ENCODE data around the gene TLE4.

TLE4 gene

DNA sequence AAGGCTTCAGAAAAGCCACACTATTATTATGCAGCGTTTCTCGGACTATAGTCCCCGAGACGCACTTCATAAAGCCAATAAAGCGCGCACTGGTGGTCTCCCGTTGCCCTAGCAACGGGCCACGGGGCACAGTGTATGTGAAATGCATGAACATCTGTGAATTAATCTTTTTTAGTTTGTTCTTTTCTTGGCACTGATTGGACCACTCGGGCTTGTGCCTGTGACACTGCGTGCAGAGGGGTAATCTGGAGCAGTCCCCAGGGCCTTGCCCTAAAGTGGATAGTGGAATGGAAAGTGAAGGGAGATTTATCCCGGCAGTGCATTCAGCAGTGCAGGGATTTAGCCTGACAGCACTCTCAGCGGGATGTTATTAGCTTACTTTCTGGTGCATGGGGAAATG lies 92.1 kb downstream of the TLE4 start:
- DNase-seq (ENCODE audit: low read depth in 2 of 2), result no peak

DNA sequence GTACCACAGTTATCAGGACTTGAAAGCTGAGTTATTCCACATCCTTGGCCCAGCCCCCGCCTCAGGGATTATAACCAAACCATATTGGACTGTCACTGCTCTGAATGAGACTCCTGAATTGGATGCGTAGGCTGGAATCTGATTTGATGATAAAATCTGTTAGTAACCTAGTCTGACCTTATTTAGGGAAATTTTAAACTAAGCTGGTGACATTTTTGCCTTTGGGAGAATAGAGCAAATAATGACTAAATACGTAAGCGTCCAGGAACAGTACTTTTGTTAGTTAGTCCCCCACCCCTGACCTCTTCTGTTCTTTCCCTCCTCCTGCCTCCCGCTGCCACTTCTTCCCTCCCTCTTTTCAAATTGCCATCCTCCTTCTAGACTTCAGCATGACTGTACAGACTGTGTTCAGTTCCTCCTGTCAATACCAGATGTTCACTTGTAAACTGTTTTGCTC lies 92.6 kb downstream of the TLE4 start:
- DNase-seq (ENCODE audit: low read depth in 2 of 2), result no peak

DNA sequence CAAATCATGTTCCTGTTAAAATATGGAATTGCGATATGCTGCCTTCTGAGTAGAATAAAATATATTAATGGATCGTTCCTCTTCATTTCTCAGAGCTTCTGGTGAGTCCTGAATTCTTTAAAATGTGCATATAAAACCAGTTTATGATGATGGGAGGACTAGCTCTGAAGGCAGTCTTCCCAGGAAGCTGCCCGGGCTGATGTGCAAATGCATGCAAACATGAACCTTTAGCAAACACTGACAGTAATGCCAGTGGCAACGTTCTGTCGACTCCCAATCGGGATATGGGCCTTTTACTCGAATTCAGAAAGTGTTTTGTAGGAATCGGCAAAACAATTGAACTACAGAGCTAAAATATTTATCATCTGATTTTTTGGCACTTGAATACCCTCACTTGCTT lies 93.6 kb downstream of the TLE4 start:
- no peak for DNase-seq (ENCODE audit: low read depth in 2 of 2)

DNA sequence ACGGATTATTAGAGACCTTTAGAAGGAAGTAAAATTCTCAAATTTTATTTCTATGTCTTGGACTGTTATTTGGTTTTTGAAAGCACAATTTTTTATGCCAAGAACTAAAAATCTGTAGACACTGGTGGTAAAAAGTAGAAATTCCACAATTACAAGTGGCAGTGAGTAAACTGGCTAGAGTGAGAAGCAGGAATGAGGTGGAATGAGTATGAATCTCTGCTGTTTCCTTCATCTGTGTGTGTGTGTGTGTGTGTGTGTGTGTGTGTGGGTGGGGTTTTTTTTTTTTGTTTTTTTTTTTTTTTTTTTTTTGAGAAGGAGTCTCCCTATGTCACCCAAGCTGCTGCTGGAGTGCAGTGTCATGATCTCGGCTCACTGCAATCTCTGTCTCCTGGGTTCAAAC lies 94.2 kb downstream of the TLE4 start:
- no peak for DNase-seq (ENCODE audit: low read depth in 2 of 2)

DNA sequence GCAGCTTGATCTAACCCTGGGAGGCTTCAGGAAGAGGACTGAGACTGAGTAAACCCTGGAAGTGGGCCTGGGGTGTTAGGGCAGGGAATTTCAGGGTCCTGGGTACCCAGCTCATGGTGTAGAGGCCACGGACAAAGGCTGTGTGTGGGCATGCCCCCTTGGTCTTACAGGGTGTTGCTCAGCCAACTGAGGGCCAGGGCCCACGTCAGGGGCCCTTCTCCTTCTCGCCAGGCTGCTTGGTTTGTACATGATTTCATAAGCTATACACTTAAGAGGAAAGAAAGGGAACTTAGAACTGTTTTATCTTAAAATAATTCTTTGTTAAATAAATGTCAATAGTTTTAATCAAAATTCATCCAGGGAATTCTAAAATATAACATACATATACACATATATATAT lies 95.4 kb downstream of the TLE4 start:
- DNase-seq (ENCODE audit: low read depth in 2 of 2), result no peak

DNA sequence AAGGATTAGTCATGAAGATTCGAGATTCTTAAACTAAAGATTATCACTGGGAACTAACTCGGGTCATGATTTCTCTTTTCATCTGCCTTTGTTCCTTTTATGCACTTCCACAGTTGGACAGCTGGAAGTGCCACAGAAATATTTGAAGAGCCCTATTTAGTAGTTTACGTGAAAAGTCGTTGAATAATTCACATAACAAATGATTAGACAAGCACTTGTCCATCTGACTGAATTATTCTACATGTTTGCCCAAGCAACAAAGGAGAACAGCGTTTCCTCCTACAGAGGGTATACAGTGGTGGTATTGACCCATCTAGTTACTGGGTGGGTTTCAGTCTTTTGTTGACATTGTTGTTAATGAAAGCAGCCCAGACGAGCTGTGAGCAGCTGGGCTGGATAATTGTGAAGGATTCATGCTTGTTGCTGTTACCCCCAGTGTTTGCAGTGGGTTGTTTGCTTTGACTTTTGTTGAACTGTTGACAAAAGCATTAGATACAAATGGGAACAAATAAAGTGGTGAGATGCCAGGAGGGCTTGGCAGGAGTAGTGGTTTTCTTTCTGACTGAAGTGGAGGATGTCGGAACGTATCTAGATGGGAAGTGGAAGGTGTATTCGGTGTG lies 96.2 kb downstream of the TLE4 start:
- no peak for DNase-seq (ENCODE audit: low read depth in 2 of 2)

DNA sequence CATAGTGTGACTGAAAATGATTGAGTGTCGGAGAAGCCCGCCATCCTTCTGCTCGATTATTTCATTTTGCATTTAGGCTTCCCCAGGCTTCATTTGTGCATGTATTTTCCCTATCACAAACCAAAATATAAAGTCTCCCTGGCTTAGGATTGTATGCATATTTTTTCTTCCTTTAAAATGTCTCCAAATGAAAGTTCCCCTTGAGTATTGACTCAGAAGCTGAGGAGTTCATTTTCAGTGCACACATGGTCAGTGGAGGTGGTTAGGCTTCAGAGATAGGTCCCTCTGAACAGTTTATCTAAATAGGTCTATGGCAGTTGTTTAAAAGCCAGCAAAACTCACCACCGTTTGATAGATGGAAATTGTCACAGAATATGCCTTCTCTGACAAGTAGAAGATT lies 97.2 kb downstream of the TLE4 start:
- no peak for DNase-seq (ENCODE audit: low read depth in 2 of 2)

DNA sequence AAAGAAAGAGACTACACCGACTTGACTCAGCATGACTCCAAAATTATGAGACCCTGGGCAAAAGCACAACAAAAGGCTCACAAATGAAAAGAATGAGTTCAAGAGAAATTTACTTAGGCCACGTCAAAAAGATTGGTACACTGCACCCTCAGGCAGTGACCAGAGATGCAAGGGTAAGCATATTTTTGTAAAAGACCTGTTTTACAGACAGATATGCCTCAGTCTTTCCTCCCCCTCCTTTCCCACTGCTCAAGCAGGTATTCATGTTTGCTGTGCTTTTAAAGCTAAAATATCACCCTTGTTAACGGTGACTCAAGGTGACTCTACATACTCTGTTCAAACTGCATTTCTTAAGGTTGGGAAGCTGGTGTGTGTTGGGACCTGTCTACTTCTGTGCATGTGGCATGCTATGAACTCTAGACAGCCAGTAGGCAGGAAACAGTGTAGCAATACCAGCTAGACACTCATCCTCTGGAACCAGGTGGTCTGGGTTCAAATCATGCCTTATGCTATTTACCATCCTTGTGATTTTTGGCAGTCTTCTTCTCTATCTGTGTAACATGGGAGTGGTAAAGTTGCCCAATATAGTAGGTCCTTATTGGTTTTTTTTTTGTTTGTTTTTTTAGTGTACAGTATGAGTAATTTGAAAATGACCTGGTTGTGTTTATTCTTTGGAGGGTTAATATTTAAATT lies 98.7 kb downstream of the TLE4 start:
- DNase-seq (ENCODE audit: low read depth in 2 of 2), result no peak

DNA sequence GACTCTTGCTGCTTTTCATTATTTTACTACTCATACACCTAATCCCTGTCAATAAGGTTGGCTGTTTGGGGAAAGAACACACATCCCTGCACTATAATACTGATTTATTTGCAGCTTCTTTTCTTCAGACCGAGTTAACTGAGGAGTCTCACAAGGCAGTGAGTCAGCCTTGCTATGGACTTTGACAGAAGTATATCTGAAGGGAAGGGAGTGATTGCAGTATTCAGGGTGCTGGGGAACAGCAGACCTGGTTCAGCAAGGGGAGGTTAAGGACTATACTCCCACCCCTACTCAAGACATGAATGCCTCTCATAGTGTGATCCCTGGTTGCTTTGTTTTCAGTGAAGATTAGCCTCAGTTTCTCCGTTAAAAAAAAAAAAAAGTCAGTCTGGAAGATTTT lies 99.8 kb downstream of the TLE4 start:
- no peak for DNase-seq (ENCODE audit: low read depth in 2 of 2)

DNA sequence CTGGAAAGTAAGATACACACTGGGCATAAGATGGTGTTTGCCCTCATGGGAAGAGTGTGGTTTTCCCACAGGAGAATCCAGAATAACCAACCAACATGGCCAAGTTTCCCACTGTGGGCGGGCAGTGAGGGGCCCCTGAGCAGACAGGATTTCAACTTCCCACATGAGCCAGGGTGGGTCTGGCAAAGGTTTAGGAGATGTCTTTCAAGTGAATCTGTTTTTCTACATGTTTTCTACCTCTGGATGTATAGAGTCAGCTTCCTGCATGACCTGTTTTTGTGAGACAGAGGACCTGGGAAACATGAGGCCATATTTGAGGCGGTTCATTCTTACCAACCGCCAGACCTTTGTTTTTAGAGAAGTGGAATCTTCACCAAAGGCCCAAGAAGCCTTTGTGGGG lies 100.5 kb downstream of the TLE4 start:
- DNase-seq (ENCODE audit: low read depth in 2 of 2), result no peak

DNA sequence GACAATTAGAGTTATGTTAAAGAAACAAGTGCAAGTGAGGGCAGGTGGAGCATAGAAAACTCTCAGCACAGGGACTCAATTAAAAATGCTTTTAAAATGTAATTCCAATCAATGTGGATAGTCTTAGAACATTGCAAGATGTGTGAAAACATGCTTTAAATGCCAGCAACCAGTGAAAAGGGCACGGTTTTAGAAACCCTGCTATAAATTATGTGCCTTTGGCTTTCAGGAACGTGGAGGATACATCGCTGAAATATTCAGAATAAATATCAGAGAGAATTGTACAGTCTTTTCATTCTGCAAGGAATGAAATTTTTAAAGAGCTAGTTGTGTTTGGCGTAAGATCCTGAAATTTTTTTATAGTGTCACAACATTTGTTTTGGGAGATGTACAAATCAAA lies 101.1 kb downstream of the TLE4 start:
- no peak for DNase-seq (ENCODE audit: low read depth in 2 of 2)

DNA sequence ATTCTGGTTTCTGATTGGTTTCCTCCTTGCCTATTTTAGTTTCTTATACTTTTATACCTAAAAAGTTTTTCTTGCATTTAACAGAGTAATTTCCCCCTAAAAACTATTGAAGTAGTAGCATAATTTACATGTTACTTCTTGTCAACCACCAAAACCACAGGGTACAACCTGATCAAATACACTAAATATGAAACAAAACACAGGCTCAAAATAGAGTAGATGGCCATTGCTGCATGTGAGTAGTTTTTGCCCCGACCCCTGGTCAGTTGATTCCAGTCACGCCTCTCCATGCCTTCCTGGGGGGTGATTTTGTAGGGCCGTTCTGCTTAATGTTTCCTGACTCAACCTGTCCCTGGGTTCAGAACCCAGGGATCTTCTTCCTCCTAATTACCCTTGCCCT lies 101.8 kb downstream of the TLE4 start:
- DNase-seq (ENCODE audit: low read depth in 2 of 2), result no peak

DNA sequence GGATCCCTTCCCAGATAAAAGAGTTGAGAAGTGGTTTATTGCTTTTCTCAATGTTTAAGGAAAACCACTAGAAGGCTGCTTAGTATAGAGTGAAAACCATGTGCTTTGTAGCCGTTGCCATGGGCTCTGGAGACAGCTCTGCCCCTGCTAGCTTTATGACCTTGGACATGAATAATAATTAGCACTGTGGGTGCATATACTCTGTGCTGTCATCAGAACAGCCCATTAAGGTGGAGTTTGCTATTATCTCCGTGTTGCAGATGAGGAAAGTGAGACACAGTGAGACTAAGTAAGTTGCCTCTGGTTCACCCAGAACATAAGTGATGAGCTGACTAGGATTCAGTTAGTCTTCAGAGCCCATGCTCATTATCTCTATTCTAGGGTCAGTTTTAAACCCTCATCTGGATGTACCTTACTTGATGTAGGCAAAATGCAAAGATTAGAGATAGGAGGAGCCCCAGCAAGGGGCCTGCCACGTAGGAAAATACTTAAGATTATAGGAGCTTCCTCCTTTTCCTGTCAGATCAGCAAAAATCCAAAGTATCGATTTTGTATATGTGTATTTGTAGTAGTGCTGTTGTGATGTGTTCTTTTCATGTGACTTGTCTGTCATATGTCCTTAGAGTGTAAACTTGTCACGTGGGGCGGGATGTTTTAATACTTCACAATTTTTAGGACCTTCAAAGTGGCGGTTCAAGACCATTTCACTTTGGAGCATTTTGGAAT lies 102.5 kb downstream of the TLE4 start:
- DNase-seq (ENCODE audit: low read depth in 2 of 2), result no peak

DNA sequence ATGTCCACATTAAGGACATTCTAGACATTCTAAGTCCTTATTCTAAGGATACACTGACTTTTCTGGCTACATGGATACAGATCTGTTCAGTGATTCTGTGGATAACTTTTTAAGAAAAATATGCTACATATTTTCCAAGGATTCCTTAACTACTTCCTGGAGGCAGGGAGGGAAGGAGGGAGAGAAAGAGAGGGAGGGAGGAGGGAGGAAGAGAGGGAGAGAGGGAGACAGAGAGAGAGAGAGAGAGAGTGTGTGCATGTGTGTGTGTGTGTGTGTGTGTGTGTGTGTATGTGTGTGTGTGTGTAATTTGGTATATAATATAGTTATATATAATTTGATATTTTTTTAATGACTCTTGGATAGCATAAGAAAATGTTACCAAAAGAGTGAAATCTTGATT lies 109.8 kb downstream of the TLE4 start:
- no peak for DNase-seq (ENCODE audit: low read depth in 2 of 2)

DNA sequence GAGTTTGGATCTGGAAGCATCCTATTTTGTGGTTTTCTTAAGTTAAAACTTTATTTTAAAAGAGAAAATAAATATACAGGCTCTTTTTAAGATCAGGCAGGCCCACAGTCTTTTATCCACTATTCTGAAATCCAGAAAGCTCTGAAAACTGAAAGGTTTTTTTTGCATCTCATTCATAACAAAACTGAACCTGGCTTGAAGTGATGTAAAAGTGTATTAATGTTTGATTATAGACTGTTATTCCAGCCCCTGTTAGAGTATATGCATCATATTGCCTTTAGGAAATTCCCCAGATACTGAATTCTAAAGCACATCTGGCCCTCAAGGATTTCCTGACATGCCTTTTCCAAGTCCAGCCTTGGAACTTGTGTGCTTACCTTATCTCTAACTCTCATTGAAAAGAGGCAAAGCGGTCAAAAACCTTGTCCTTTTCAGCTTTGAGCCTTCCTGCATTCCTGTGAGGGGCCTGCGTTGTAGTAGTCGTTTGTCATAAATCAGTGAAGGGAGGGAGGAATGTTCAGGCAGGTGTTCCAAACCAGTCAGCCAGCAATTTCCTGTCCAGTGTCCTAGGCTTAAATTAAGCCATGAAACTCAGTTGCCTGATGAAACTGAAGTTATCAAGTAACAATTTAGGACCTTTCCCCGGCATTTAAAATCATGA lies 110.4 kb downstream of the TLE4 start:
- no peak for DNase-seq (ENCODE audit: low read depth in 2 of 2)

DNA sequence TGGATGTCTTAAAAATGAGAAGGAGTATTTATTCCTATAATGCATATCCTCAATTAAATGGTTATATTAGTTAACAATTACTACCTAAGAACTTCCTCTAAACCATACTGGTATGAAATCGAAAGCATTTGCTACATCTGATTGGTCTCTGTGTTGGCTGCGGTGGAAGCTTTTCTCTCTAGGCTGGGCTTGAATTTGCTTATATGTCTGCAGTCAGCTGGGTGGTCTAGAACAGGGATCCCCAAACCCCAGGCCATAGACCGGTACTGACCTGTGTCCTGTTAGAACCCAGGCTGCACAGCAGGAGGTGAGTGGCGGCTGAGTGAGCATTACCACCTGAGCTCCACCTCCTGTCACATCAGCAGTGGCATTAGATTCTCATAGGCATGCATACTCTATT lies 112.3 kb downstream of the TLE4 start:
- DNase-seq (ENCODE audit: low read depth in 2 of 2), result no peak

DNA sequence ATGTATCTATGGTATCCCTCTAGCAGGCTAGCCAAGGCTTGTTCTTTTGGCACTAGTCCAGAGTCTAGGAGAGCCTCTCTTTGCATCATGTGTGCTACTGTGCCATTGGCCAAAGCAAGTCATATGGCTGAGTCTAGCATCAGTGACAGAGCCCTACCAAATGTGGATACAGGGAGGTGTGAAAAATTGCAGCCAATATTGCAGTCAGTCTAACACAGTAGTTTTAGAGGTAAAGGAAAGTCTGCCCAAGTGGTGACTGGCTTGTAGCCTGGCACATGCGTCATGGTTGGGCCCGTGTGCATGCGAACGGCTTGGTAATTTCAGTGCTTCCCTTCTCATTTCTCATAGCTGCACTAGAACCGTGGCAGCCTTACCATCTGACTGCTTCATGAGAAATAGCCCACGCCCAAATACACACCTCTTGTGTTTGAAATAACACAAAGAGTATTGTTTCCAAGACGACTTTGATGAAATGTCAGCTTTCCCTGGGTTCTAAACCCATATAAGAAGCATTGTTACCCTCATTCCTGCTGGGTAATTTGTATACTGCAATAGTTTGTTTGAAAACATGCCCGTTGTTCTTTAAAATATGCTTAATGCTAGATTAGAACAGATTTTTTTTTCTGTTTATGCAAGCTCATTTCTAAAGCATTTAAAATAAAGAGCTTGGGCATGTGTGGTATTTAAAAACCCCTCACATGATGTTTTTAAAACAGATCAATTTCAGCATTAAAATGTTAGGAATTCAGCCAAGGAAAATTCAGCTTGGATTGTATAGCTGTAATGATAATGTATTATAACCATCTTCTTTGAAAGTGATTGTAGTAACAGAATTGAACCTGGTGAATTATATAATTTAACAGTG lies 113.2 kb downstream of the TLE4 start:
- no peak for DNase-seq (ENCODE audit: low read depth in 2 of 2)

DNA sequence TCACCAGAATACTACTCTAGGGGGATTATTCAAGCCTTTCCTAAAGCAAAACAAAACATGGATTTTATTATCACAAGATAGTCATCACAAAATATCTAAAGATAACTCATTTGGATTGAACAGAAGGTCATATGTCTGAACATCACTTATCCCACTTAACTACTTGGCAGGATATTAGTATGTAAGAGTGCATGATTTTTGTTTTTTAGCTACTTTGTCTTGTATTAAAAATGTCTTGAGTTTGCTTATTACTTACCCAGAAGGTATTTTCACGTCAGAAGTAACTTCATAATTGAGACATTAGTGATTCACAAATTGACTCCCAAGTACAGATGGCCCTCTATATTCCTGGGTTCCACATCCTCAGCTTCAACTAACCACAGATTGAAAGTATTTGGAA lies 113.8 kb downstream of the TLE4 start:
- DNase-seq (ENCODE audit: low read depth in 2 of 2), result no peak

DNA sequence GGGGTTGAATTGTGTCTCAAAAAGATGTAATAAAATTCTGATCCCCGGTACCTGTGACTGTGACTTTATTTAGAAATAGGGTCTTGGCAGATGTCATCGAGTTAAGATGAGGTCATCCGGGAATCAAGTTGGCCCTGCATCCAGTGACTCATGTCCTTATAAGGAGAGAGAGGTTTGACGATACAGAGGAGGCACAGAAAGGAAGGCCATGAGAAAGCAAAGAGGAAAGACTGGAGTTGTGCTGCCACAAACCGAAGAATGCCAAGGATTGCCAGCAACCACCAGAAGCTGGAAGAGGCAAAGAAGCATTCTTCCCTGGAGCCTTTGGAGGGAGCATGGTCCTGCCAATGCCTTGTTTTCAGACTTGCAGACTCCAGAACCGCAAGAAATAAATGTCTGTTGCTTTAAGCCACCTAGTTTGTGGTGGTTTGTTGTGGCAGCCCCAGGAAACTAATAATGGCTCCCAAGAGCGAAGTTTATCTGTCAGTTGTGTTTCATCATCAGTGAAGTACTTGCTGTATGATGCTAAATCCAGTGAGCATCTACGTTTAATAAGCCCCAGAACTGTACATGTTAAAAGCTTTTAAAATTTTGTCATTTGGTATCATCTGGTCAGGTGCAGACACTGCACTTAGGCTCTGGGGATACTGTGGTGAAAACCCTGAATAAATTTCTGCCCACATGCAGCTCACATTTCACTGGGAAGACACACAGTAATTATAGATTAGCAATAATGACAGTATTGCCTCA lies 114.8 kb downstream of the TLE4 start:
- DNase-seq (ENCODE audit: low read depth in 2 of 2), result no peak

DNA sequence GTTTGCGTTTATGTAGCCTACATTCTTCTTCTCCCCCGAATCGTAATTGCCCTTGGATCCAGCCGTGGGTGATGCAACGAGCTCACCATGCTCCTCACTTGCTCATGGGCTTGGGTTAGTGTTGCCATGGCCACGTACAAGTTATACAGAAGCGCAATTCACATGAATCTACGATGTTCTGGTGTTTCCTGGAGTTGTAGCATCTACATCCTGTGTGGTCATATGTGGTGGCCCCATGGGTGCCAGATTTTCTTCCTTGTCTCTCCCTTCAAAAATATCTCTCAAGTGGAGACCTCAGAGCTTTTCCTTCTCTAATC lies 115.3 kb downstream of the TLE4 start:
- no peak for DNase-seq (ENCODE audit: low read depth in 2 of 2)

DNA sequence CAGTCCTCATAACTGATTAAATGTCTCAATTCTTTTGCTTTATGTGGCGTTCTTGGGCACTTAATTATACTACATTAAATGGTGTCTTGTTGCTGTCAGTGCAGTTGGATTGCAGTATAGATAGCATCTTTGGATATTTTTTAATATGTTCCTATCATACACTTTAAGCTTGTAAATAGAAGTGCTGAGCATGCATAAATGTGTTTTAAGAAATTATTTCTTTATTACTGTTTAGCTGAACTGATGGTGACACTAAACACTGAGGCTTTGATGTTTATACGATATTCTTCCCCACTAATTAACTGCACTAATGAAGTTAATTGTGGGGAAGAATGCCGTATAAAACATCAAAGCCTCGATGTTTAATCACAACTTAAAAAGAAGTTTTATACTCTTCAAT lies 116.6 kb downstream of the TLE4 start:
- DNase-seq (ENCODE audit: low read depth in 2 of 2), result no peak

All from stimulated activated CD8-positive, alpha-beta memory T cell treated with anti-CD3 and anti-CD28 coated beads, Interleukin-7, amount 100 ng/mL, for 1 hour (primary cell).